Measurements from ENCODE around the gene ZC3H4.
"Not testable (repeated sequence)": the region's sequence is repeated elsewhere in the genome, so short reads cannot be mapped to it uniquely, and the experiment has no call there.

ZC3H4 gene

GRCh38 chr19:47067215-47067847 lies 46.2 kb downstream of the ZC3H4 start:
- Histone ChIP-seq H3K9ac (ENCODE audit: low read length in 2 of 2) (no peak overlapping the region), H3K4me1 (ENCODE audit: control insufficient read depth, insufficient read depth, low read length) (no peaks in the 10 kb centered on the region), H3K27me3 (ENCODE audit: control insufficient read depth in 1 of 2, insufficient read depth in 2 of 2, low read length in 2 of 2) (no peaks in the 10 kb centered on the region), H3K27ac (ENCODE audit: low read length) (no peak overlapping the region), H3K9me3 (ENCODE audit: control insufficient read depth in 2 of 2, low read length in 2 of 2) (no peaks in the 10 kb centered on the region), H3K36me3 (ENCODE audit: control insufficient read depth in 2 of 2, insufficient read depth in 2 of 2, low read length in 2 of 2) (peaks cover 21 to 34% of the 10 kb centered on the region in 2 donors), H3K4me3 (ENCODE audit: low read length in 2 of 2) (no peak overlapping the region)

GRCh38 chr19:47066376-47067214 lies 47.0 kb downstream of the ZC3H4 start:
- Histone ChIP-seq H3K9me3 (ENCODE audit: control insufficient read depth in 2 of 2, low read length in 2 of 2) (no peaks in the 10 kb centered on the region), H3K4me1 (ENCODE audit: control insufficient read depth, insufficient read depth, low read length) (no peaks in the 10 kb centered on the region), H3K27ac (ENCODE audit: low read length) (no peak overlapping the region), H3K36me3 (ENCODE audit: control insufficient read depth in 2 of 2, insufficient read depth in 2 of 2, low read length in 2 of 2) (peaks cover 15 to 30% of the 10 kb centered on the region in 2 donors), H3K9ac (ENCODE audit: low read length in 2 of 2) (no peak overlapping the region), H3K4me3 (ENCODE audit: low read length in 2 of 2) (no peak overlapping the region), H3K27me3 (ENCODE audit: control insufficient read depth in 1 of 2, insufficient read depth in 2 of 2, low read length in 2 of 2) (no peaks in the 10 kb centered on the region)

DNA sequence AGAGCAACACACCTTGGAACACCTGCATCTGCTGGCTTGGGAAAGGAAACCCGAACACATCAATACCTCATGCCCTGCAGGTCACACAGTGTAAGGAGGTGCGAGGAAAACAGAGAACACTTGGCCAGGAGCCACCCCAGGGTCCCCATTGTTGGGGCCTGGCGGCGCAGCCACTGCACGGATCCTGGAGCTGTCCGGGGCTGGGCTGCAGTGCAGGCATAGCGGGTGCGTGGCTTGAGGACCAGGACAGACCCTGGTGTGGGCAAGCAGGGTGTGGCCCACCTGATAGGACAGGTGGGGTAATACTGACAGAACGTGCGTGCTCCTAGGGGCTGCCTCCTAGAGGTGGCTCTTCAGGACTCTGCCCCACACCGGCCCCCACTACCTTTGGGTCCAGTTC lies 48.3 kb downstream of the ZC3H4 start:
- no peaks in the 10 kb centered on the region for H3K27me3 ChIP-seq (ENCODE audit: control insufficient read depth in 1 of 2, insufficient read depth in 2 of 2, low read length in 2 of 2)
- H3K9me3 ChIP-seq (ENCODE audit: control insufficient read depth in 2 of 2, low read length in 2 of 2) = no peaks in the 10 kb centered on the region
- peaks cover 8 to 21% of the 10 kb centered on the region in 2 donors for H3K36me3 ChIP-seq (ENCODE audit: control insufficient read depth in 2 of 2, insufficient read depth in 2 of 2, low read length in 2 of 2)
- H3K4me1 ChIP-seq (ENCODE audit: control insufficient read depth, insufficient read depth, low read length) = no peaks in the 10 kb centered on the region
- no peak overlapping the region for H3K27ac ChIP-seq (ENCODE audit: low read length)
- no peak overlapping the region for H3K9ac ChIP-seq (ENCODE audit: low read length in 2 of 2)
- no peak overlapping the region for H3K4me3 ChIP-seq (ENCODE audit: low read length in 2 of 2)

- Histone ChIP-seq H3K27me3 (ENCODE audit: control insufficient read depth in 1 of 2, insufficient read depth in 2 of 2, low read length in 2 of 2) (no peaks in the 10 kb centered on the region), H3K9me3 (ENCODE audit: control insufficient read depth in 2 of 2, low read length in 2 of 2) (no peaks in the 10 kb centered on the region), H3K36me3 (ENCODE audit: control insufficient read depth in 2 of 2, insufficient read depth in 2 of 2, low read length in 2 of 2) (peaks cover 8 to 13% of the 10 kb centered on the region in 2 donors), H3K27ac (ENCODE audit: low read length) (no peak overlapping the region), H3K4me1 (ENCODE audit: control insufficient read depth, insufficient read depth, low read length) (no peaks in the 10 kb centered on the region), H3K4me3 (ENCODE audit: low read length in 2 of 2) (no peak overlapping the region), H3K9ac (ENCODE audit: low read length in 2 of 2) (no peak overlapping the region)
Measured at GRCh38 chr19:47063874-47064273, 49.7 kb downstream of the ZC3H4 start.

DNA sequence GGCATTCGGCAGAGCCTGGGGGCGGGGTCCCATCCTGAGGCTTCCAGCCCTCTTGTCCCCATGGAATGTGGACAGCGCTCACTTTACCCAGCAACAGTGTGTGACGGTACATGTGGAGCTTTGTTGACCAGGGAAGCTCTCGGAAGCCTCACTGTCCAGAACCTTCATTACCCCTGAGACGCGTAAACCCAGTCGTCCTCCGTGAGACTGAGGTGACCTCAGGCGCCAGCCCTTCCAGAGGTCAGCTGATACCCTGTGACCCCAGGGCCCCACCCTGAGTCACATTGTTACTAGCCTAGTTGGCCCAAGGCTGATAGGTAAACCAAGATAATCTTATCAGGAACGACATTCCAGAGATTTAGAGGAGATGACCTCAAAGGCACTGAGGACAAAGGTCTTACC lies 55.0 kb downstream of the ZC3H4 start:
- no peaks in the 10 kb centered on the region for H3K36me3 ChIP-seq (ENCODE audit: control insufficient read depth in 2 of 2, insufficient read depth in 2 of 2, low read length in 2 of 2)
- no peaks in the 10 kb centered on the region for H3K4me1 ChIP-seq (ENCODE audit: control insufficient read depth, insufficient read depth, low read length)
- no peaks in the 10 kb centered on the region for H3K9me3 ChIP-seq (ENCODE audit: control insufficient read depth in 2 of 2, low read length in 2 of 2)
- no peak overlapping the region for H3K27ac ChIP-seq (ENCODE audit: low read length)
- no peak overlapping the region for H3K9ac ChIP-seq (ENCODE audit: low read length in 2 of 2)
- no peaks in the 10 kb centered on the region for H3K27me3 ChIP-seq (ENCODE audit: control insufficient read depth in 1 of 2, insufficient read depth in 2 of 2, low read length in 2 of 2)
- H3K4me3 ChIP-seq (ENCODE audit: low read length in 2 of 2) = no peak overlapping the region

DNA sequence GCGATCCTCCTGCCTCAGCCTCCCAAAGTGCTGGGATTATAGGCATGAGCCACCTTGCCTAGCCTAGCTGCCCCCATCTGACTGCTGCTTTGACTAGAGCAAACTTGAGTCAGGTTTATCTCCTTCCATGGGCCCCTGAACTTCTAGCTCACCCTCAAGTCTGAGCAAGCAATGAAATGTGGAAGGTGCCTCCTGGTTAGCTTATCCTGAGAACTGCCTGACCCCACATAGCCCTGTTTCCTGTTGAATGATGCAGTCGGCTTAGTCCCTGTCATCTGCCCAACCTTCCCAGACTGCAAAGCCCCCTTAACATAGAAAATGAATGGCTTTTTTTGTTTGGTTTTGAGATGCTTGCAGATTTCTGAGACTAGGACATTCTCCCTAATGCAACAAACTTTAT lies 56.2 kb downstream of the ZC3H4 start:
- Histone ChIP-seq H3K9me3 (ENCODE audit: control insufficient read depth in 2 of 2, low read length in 2 of 2) (no peaks in the 10 kb centered on the region), H3K27me3 (ENCODE audit: control insufficient read depth in 1 of 2, insufficient read depth in 2 of 2, low read length in 2 of 2) (no peaks in the 10 kb centered on the region), H3K36me3 (ENCODE audit: control insufficient read depth in 2 of 2, insufficient read depth in 2 of 2, low read length in 2 of 2) (no peaks in the 10 kb centered on the region), H3K27ac (ENCODE audit: low read length) (no peak overlapping the region), H3K4me1 (ENCODE audit: control insufficient read depth, insufficient read depth, low read length) (no peaks in the 10 kb centered on the region), H3K4me3 (ENCODE audit: low read length in 2 of 2) (no peak overlapping the region), H3K9ac (ENCODE audit: low read length in 2 of 2) (no peak overlapping the region)

GRCh38 chr19:47056411-47056810 lies 57.2 kb downstream of the ZC3H4 start:
- Histone ChIP-seq H3K27ac (ENCODE audit: low read length) (no peak overlapping the region), H3K4me3 (ENCODE audit: low read length in 2 of 2) (no peak overlapping the region), H3K4me1 (ENCODE audit: control insufficient read depth, insufficient read depth, low read length) (no peaks in the 10 kb centered on the region), H3K9me3 (ENCODE audit: control insufficient read depth in 2 of 2, low read length in 2 of 2) (no peaks in the 10 kb centered on the region), H3K36me3 (ENCODE audit: control insufficient read depth in 2 of 2, insufficient read depth in 2 of 2, low read length in 2 of 2) (no peaks in the 10 kb centered on the region), H3K27me3 (ENCODE audit: control insufficient read depth in 1 of 2, insufficient read depth in 2 of 2, low read length in 2 of 2) (no peaks in the 10 kb centered on the region), H3K9ac (ENCODE audit: low read length in 2 of 2) (no peak overlapping the region)

- not testable (repeated sequence) for H3K4me1 ChIP-seq (ENCODE audit: control insufficient read depth, insufficient read depth, low read length); H3K36me3 ChIP-seq (ENCODE audit: control insufficient read depth in 2 of 2, insufficient read depth in 2 of 2, low read length in 2 of 2); H3K9me3 ChIP-seq (ENCODE audit: control insufficient read depth in 2 of 2, low read length in 2 of 2); H3K9ac ChIP-seq (ENCODE audit: low read length in 2 of 2); H3K4me3 ChIP-seq (ENCODE audit: low read length in 2 of 2); H3K27me3 ChIP-seq (ENCODE audit: control insufficient read depth in 1 of 2, insufficient read depth in 2 of 2, low read length in 2 of 2); H3K27ac ChIP-seq (ENCODE audit: low read length)
Measured at GRCh38 chr19:47050562-47050961, 63.0 kb downstream of the ZC3H4 start.

DNA sequence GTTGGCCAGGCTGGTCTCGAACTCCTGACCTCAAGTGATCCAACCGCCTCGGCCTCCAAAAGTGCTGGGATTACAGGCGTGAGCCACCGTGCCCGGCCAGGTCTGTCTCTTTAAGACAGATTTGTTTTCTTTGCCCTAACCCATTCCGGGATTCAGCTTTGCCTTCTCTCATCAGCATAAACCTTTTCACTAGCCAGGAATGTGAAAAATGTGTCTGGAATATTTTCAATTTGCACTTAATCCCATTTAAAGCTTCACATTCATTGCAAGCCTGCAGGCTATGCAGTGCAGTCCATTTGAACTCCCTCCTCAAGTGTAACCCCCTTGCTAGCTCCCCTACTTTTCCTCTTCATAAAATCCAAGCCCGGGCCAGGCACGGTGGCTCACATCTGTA lies 64.3 kb downstream of the ZC3H4 start:
- no peaks in the 10 kb centered on the region for H3K27me3 ChIP-seq (ENCODE audit: control insufficient read depth in 1 of 2, insufficient read depth in 2 of 2, low read length in 2 of 2)
- no peaks in the 10 kb centered on the region for H3K9me3 ChIP-seq (ENCODE audit: control insufficient read depth in 2 of 2, low read length in 2 of 2)
- no peak overlapping the region for H3K27ac ChIP-seq (ENCODE audit: low read length)
- H3K4me1 ChIP-seq (ENCODE audit: control insufficient read depth, insufficient read depth, low read length) = peaks cover 7% of the 10 kb centered on the region
- no peaks in the 10 kb centered on the region for H3K36me3 ChIP-seq (ENCODE audit: control insufficient read depth in 2 of 2, insufficient read depth in 2 of 2, low read length in 2 of 2)
- H3K4me3 ChIP-seq (ENCODE audit: low read length in 2 of 2) = no peak overlapping the region
- H3K9ac ChIP-seq (ENCODE audit: low read length in 2 of 2) = no peak overlapping the region

- no peaks in the 10 kb centered on the region for H3K27me3 ChIP-seq (ENCODE audit: control insufficient read depth in 1 of 2, insufficient read depth in 2 of 2, low read length in 2 of 2)
- peak overlapping the region in 1 of 2 donors; percentile 56 for H3K9ac ChIP-seq (ENCODE audit: low read length in 2 of 2)
- H3K4me1 ChIP-seq (ENCODE audit: control insufficient read depth, insufficient read depth, low read length) = peaks cover 7% of the 10 kb centered on the region
- H3K36me3 ChIP-seq (ENCODE audit: control insufficient read depth in 2 of 2, insufficient read depth in 2 of 2, low read length in 2 of 2) = no peaks in the 10 kb centered on the region
- peak overlapping the region; percentile 68 to 85 for H3K4me3 ChIP-seq (ENCODE audit: low read length in 2 of 2)
- H3K27ac ChIP-seq (ENCODE audit: low read length) = peak overlapping the region; percentile 62
- no peaks in the 10 kb centered on the region for H3K9me3 ChIP-seq (ENCODE audit: control insufficient read depth in 2 of 2, low read length in 2 of 2)
Measured at GRCh38 chr19:47047763-47048405, 65.7 kb downstream of the ZC3H4 start.
